Measurements from ENCODE around the gene DTL. TPM values are rescaled to one million over a fixed set of nuclear protein-coding genes. Genes with fewer than 3 reads are reported as not detected.

DTL gene
- total RNA-seq, 1 experiment from 2014 or later = 41.0 TPM

DNA sequence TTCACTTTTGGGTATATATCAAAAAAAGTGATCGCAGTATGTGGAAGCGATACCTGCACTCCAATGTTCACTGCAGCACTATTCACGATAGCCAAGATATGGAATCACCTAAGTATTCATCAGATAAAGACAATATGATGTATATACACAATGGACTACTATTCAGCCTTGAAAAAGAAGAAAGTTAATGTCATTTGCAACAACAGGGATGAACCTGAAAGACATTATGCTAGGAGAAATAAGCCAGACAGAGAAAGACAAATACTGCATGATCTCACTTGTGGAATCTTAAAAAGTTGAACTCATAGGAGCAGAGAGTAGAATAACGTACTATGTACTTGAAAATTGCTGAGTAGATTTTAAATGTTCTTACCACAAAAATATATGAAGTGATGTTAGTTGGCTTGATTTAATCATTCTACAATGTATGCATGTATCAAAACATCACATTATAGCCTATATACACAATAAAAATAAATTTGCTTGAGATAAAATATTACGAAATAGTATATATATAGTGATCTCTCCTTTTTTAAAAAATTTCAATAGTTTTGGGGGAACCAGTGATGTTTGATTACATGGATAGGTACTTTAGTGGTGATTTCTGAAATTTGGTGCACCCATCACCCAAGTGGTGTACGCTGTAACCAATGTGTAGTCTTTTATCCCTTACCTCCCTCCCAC is 56.0 kb downstream of the DTL start:
- ChIA-PET POLR2A (no interaction called here), RAD21 (ENCODE audit: low non-redundant PET in 1 of 2, low total read pairs in 2 of 2, uncharacterized antibody in 2 of 2, unreplicated experiment in 2 of 2) (no interaction called here), CTCF (no interaction called here)
- Histone ChIP-seq H3K36me3 (ENCODE audit: control insufficient read depth in 1 of 2, insufficient read depth in 2 of 2, low read length in 2 of 2) (peaks cover 0 to 14% of the 10 kb centered on the region in 2 experiments; a peak in 2 of 4 replicates), H3K79me2 (ENCODE audit: insufficient read depth, low read length) (peaks cover 34% of the 10 kb centered on the region), H2AFZ (ENCODE audit: low read depth, low read length, poor library complexity, severe bottlenecking) (no peak overlapping the region), H3K4me3 (replicated peaks in 1 of 2; ENCODE audit: low read depth in 1 of 2, low read length in 2 of 2) (no peak overlapping the region), H3K9me2 (ENCODE audit: insufficient read depth) (no peaks in the 10 kb centered on the region), H3K27me3 (ENCODE audit: insufficient read depth, low read length) (no peaks in the 10 kb centered on the region), H3K9me3 (ENCODE audit: control insufficient read depth in 1 of 2, insufficient read depth in 1 of 2, low read depth in 1 of 2, low read length in 2 of 2) (no peaks in the 10 kb centered on the region), H3K4me1 (ENCODE audit: control insufficient read depth in 1 of 2, insufficient read depth in 2 of 2, low read length in 2 of 2) (no peaks in the 10 kb centered on the region), H3K27ac (ENCODE audit: low read depth, low read length) (no peak overlapping the region), H3K4me2 (ENCODE audit: low read length) (no peak overlapping the region), H4K20me1 (ENCODE audit: insufficient read depth) (0 out of 2 replicates have a peak, but pooled peaks cover 2% of the 10 kb centered on the region), H3K9ac (ENCODE audit: low read length) (no peak overlapping the region)
- intact Hi-C loops (cut with micrococcal nuclease) = no loop called here
- no TSS peak for BruUV-seq (replicated peaks)
- TF ChIP-seq ELF1 (IDR thresholded peaks at IDR 0.05; ENCODE audit: borderline replicate concordance, low read depth) = no peak
- no peak for TF ChIP-seq JUND (IDR thresholded peaks at IDR 0.05)
- TF ChIP-seq, protein P1, sequence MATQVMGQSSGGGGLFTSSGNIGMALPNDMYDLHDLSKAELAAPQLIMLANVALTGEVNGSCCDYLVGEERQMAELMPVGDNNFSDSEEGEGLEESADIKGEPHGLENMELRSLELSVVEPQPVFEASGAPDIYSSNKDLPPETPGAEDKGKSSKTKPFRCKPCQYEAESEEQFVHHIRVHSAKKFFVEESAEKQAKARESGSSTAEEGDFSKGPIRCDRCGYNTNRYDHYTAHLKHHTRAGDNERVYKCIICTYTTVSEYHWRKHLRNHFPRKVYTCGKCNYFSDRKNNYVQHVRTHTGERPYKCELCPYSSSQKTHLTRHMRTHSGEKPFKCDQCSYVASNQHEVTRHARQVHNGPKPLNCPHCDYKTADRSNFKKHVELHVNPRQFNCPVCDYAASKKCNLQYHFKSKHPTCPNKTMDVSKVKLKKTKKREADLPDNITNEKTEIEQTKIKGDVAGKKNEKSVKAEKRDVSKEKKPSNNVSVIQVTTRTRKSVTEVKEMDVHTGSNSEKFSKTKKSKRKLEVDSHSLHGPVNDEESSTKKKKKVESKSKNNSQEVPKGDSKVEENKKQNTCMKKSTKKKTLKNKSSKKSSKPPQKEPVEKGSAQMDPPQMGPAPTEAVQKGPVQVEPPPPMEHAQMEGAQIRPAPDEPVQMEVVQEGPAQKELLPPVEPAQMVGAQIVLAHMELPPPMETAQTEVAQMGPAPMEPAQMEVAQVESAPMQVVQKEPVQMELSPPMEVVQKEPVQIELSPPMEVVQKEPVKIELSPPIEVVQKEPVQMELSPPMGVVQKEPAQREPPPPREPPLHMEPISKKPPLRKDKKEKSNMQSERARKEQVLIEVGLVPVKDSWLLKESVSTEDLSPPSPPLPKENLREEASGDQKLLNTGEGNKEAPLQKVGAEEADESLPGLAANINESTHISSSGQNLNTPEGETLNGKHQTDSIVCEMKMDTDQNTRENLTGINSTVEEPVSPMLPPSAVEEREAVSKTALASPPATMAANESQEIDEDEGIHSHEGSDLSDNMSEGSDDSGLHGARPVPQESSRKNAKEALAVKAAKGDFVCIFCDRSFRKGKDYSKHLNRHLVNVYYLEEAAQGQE (IDR thresholded peaks at IDR 0.05; ENCODE audit: low read depth) = no peak
- TF ChIP-seq ZFX (IDR thresholded peaks at IDR 0.05) = no peak
- TF ChIP-seq, protein P2, sequence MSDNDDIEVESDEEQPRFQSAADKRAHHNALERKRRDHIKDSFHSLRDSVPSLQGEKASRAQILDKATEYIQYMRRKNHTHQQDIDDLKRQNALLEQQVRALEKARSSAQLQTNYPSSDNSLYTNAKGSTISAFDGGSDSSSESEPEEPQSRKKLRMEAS (IDR thresholded peaks at IDR 0.05) = no peak
- no peak for TF ChIP-seq CEBPB (IDR thresholded peaks at IDR 0.05; ENCODE audit: low read depth)
- TF ChIP-seq CBX3 (IDR thresholded peaks at IDR 0.05; ENCODE audit: low read depth) = no peak
- TF ChIP-seq EZH2 (IDR thresholded peaks at IDR 0.05) = no peak
- no peak for TF ChIP-seq ZNF274 (IDR thresholded peaks at IDR 0.05; ENCODE audit: low read depth, low read length)
- TF ChIP-seq POLR2AphosphoS5 (IDR thresholded peaks at IDR 0.05; ENCODE audit: low read depth, low read length) = no peak
- TF ChIP-seq TCF7L2 (IDR thresholded peaks at IDR 0.05; ENCODE audit: borderline replicate concordance, extremely low read depth, insufficient read depth, insufficient read length) = no peak
- TF ChIP-seq, protein P3, sequence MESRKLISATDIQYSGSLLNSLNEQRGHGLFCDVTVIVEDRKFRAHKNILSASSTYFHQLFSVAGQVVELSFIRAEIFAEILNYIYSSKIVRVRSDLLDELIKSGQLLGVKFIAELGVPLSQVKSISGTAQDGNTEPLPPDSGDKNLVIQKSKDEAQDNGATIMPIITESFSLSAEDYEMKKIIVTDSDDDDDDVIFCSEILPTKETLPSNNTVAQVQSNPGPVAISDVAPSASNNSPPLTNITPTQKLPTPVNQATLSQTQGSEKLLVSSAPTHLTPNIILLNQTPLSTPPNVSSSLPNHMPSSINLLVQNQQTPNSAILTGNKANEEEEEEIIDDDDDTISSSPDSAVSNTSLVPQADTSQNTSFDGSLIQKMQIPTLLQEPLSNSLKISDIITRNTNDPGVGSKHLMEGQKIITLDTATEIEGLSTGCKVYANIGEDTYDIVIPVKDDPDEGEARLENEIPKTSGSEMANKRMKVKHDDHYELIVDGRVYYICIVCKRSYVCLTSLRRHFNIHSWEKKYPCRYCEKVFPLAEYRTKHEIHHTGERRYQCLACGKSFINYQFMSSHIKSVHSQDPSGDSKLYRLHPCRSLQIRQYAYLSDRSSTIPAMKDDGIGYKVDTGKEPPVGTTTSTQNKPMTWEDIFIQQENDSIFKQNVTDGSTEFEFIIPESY (IDR thresholded peaks at IDR 0.05; ENCODE audit: extremely low read depth, insufficient replicate concordance, low read length) = no peak
- TF ChIP-seq EGR1 (IDR thresholded peaks at IDR 0.05; ENCODE audit: low read depth) = no peak
- no peak for TF ChIP-seq EZH2phosphoT487 (IDR thresholded peaks at IDR 0.05; ENCODE audit: borderline replicate concordance)
- TF ChIP-seq, protein P4, sequence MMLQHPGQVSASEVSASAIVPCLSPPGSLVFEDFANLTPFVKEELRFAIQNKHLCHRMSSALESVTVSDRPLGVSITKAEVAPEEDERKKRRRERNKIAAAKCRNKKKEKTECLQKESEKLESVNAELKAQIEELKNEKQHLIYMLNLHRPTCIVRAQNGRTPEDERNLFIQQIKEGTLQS (IDR thresholded peaks at IDR 0.05) = no peak
- TF ChIP-seq FOSL1 (IDR thresholded peaks at IDR 0.05; ENCODE audit: low read depth) = no peak
- no peak for TF ChIP-seq RAD21 (IDR thresholded peaks at IDR 0.05; ENCODE audit: low read depth)
- no peak for TF ChIP-seq SRF (IDR thresholded peaks at IDR 0.05; ENCODE audit: low read depth)
- no peak for ATAC-seq
- no peak for DNase-seq (ENCODE audit: low read depth, low spot score)

All from HCT116 (cell line).